AG04450 (cell line): ENCODE measurements around the gene CHPT1. TPM values are rescaled to one million over a fixed set of nuclear protein-coding genes. Genes with fewer than 3 reads are reported as not detected.

ENCODE experiments used
- CTCF ChIA-PET: fragments of 300-600, 350-600 bp; formaldehyde crosslinking; extraction: SDS; loops from one replicate; lab custom pipeline; 2022; ENCODE audit warnings: antibody characterized with exemption, inconsistent platforms; lab: Charles Lee
- POLR2A ChIA-PET: fragments of 350-600 bp; formaldehyde crosslinking; extraction: SDS; loops from one replicate; lab custom pipeline; 2021; ENCODE audit warnings: antibody characterized with exemption, inconsistent platforms; lab: Yijun Ruan, JAX
- DNase-seq: peaks from one replicate; pipeline ENCODE4 v3.0.0-alpha.2; 2011; ENCODE audit warnings: low read depth, low spot score
- H3K27ac ChIP-seq: one replicate; pipeline ENCODE4 v1.5.1; 2012; ENCODE audit warnings: low read depth, low read length, control low read depth
- H3K27me3 ChIP-seq: one replicate; pipeline ENCODE4 v1.6.0; 2012; ENCODE audit warnings: low read length; ENCODE audit not compliant: control insufficient read depth, insufficient read depth
- H3K4me3 ChIP-seq: 2 replicates; pipeline ENCODE4 v1.5.1; 2011; ENCODE audit warnings: mild to moderate bottlenecking, low read depth, low read length, control low read depth
- H3K9me3 ChIP-seq: 2 replicates; pipeline ENCODE4 v1.5.1; 2012; ENCODE audit warnings: low read length; ENCODE audit not compliant: control insufficient read depth, insufficient read depth
- CTCF ChIP-seq: IDR thresholded peaks from 2 replicates; pipeline ENCODE4 v1.5.1; 2011; ENCODE audit warnings: low read depth, low read length, control low read depth, inconsistent platforms
- polyA plus RNA-seq: library from polyadenylated mRNA; depleted of rRNA; stranded (reverse); fragments of >200 nt; gene quantifications from 2 replicates; pipeline ENCODE4 v1.2.3, GENCODE V29; 2011

CHPT1 gene
- polyA plus RNA-seq, 1 experiment: 26.9 TPM

GRCh38 chr12:101710288-101710687, 12.8 kb downstream of the CHPT1 start:
- POLR2A ChIA-PET: no interaction called here
- Histone ChIP-seq H3K27ac (no peak overlapping the region), H3K27me3 (no peaks in the 10 kb centered on the region), H3K9me3 (no peaks in the 10 kb centered on the region), H3K4me3 (no peak overlapping the region)
- TF ChIP-seq CTCF: no peak
- CTCF ChIA-PET: no interaction called here
- no peak for DNase-seq

GRCh38 chr12:101713059-101713682, 15.7 kb downstream of the CHPT1 start:
- POLR2A ChIA-PET: no interaction called here
- DNase-seq: no peak
- Histone ChIP-seq H3K27ac (no peak overlapping the region), H3K9me3 (no peaks in the 10 kb centered on the region), H3K4me3 (no peak overlapping the region), H3K27me3 (no peaks in the 10 kb centered on the region)
- no peak for TF ChIP-seq CTCF
- CTCF ChIA-PET: interaction anchor here (1.3 kb wide), 1 partner anchor 10 kb away, joined by 4 read pairs; no protein-coding TSS in a partner anchor

GRCh38 chr12:101713930-101714329, 16.5 kb downstream of the CHPT1 start:
- no peaks in the 10 kb centered on the region for H3K27me3 ChIP-seq
- CTCF ChIA-PET: interaction anchor here (0.6 to 1.3 kb wide), 3 partner anchors 10 to 116 kb away, joined by 4 to 6 read pairs (median 4); no protein-coding TSS in a partner anchor
- no peak overlapping the region for H3K27ac ChIP-seq
- DNase-seq: no peak
- H3K9me3 ChIP-seq: no peaks in the 10 kb centered on the region
- POLR2A ChIA-PET: no interaction called here
- TF ChIP-seq CTCF: no peak
- H3K4me3 ChIP-seq: no peak overlapping the region

- H3K4me3 ChIP-seq: no peak overlapping the region
- no peaks in the 10 kb centered on the region for H3K9me3 ChIP-seq
- no peak for DNase-seq
- H3K27ac ChIP-seq: no peak overlapping the region
- no peak for TF ChIP-seq CTCF
- H3K27me3 ChIP-seq: no peaks in the 10 kb centered on the region
- ChIA-PET POLR2A (no interaction called here), CTCF (interaction anchor here (1.0 to 1.2 kb wide), 3 partner anchors 16 to 300 kb away, joined by 3 to 6 read pairs (median 3); no protein-coding TSS in a partner anchor)
Observed at GRCh38 chr12:101714877-101715444, 17.5 kb downstream of the CHPT1 start.

- H3K27ac ChIP-seq: no peak overlapping the region
- no peaks in the 10 kb centered on the region for H3K27me3 ChIP-seq
- ChIA-PET CTCF (no interaction called here), POLR2A (no interaction called here)
- DNase-seq: no peak
- H3K4me3 ChIP-seq: no peak overlapping the region
- no peak for TF ChIP-seq CTCF
- no peaks in the 10 kb centered on the region for H3K9me3 ChIP-seq
Observed at GRCh38 chr12:101719566-101719965, 22.1 kb downstream of the CHPT1 start.
